DMS 273 (cell line): ENCODE results near the gene ABCA4.

Source experiments
- DNase-seq: peaks from one replicate; lab custom pipeline; 2025; ENCODE audit not compliant: unreplicated experiment; lab: John Stamatoyannopoulos, UW

The ABCA4 gene

GRCh38 chr1:94056171-94056570 is 64.8 kb downstream of the ABCA4 start:
- DNase-seq, result no peak

DNA sequence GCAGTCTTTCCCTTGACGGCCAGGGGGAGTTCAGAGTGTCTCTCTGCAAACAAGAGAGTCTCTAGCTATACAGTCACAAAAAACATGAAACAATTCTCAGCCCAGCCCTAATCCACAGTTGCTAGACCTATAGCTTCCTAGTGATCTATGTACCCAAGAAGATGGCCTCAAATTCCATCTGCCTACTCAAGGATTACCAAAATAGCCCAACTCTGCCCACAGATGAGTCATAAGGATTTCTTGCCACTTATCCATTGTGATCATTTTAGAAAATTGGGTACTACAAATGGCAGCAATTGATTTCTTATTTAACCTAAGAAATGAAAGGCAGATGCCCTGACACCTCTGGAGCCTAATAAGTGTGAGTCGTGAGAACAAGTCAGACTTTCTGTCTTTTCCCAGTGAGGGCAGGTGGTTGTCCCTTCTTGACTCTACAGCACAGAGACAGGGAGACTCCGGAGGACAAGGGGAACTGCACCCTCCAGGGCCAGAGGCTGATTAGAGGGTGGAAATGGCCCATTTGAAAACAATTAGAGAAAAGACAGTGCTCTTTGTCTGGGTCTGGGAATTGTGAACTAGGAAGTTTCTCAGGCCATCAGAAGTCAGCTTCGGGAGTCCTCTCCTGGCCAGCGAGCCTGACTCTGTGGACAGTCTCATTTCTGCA is 65.4 kb downstream of the ABCA4 start:
- DNase-seq, result no peak

- no peak for DNase-seq
These were observed 70.3 kb downstream of the ABCA4 start for GRCh38 chr1:94050675-94051074.

DNA sequence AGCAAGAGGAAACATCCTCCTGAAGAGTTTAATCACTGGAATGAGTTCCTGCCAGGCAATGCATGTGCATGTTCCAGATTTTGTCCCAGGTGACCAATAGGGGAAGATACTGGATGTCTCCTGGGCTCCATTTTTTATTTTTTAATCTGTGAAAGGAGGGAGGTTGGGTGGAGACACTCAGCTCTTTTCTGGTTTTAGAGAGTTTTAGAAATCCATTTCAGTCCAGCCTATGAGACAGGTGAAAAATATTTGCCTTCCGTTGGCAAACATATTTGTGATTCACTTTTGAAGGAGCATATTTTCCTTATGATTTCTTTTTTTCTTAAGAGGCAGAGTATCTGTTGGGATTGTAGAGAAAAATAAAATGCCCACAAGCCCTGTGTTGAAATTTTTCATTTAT is 70.7 kb downstream of the ABCA4 start:
- DNase-seq, result no peak

- no peak for DNase-seq
These were observed 71.2 kb downstream of the ABCA4 start for GRCh38 chr1:94049791-94050190.

GRCh38 chr1:94048413-94049164 is 72.4 kb downstream of the ABCA4 start:
- DNase-seq, result no peak

DNA sequence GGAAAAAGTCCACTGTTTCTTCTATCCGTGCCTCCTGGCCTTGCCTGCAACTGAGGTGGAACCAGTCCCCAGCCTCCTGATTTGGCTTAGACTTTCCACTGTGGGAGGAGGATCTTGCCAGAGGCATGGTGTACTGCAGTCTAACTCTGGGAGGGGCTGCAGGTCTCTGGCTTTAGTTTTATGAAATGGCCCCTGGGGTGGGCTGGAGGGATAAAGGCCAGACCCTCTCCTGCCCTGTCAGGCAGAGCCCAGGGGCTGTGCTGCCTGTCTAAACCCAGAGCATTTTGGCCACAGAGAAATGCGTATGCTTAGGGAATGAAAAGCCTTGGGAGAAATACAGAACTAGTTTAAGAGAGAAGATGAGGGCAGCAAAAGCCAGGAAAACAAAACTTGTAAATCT is 73.0 kb downstream of the ABCA4 start:
- no peak for DNase-seq

GRCh38 chr1:94045465-94046056 is 75.4 kb downstream of the ABCA4 start:
- DNase-seq, result peak; percentile 82

GRCh38 chr1:94044891-94045290 is 76.1 kb downstream of the ABCA4 start:
- DNase-seq, result no peak

DNA sequence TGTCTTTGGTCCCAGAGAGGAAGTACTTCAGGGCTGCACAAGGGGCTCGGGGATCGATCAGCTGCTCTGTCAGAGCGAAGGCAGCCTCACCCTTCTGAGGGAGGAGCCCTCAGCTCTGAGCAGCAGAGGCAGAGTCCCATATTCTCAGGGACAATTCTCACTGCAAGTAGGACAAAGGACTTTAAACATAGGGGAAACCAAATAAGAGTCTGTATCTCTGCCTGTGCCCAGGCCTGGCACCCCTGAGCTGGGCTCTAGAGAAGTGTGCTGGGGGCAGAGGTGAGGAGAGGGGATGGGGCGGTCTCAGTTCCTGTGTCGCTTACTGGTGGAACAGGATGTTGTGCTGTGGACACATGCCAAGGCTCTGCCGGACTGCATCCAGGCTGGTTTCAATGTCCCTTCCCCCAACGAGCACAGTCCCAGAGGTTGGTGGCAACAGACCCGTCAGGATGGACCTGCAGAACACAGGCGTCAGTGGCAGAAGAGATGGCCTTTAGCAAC is 76.6 kb downstream of the ABCA4 start:
- DNase-seq, result no peak

DNA sequence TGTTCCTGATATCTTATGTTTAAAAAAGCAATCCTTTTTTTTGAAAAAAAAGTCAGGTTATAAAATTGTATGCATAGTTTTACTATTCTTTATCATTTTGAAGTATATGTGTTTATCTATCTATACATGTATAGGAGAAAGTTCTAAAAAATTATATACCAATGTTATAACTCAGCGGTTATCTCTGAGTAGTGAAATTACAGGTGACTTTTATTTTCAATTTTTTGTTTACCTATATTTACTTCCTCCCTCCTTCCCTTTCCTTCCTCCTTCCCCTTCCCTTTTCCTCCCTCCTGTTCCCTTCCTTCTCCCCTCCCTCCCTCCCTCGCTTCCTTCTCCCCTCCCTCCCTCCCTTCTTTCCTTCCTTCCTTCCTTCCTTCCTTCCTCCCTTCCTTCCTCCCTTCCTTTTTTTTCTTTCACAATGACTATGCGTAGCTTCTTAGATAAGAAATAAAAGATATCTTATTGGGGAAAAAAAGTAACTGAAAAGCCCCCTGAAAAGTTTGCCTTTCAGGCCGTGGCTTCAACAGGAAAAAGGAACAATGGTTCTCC is 77.1 kb downstream of the ABCA4 start:
- no peak for DNase-seq

DNA sequence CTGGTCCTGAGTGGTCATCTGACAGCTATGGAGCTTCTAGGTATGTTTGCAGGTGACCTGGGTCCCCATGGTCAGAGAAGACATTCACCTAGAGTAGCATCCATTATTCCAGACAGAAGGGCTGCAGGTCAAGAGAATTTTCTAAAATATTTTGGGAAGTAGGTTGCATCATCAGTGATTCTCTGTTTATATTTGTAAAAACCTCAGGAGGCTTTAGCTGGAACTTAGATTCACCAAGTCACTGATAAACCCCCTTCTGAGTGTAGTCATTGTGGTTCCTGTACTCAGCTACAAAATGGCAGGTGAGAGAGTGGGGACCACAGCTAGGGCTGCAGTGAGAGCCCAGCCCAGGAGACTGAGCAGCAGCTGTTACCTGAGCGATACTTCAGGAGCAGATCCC is 78.6 kb downstream of the ABCA4 start:
- no peak for DNase-seq

- DNase-seq, result peak; percentile 58
These were observed 80.9 kb downstream of the ABCA4 start for GRCh38 chr1:94039871-94040569.

DNA sequence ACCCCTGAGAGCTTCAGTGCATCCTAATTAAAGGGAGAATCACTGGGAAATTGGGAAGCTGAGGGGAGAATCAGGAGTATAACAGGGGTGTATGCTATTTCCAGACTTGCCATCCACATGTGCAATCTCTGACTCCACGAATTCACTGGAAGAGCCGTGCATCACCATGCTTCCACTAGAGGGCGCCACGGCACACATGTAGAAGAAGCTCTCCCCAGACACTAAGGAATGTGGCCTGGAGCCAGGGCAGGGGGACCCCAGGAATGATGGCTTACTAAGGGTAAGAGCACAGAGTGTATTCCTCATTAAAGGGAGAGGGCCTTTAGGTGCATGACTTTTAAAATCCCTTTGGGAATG is 81.5 kb downstream of the ABCA4 start:
- DNase-seq, result peak; percentile 84

DNA sequence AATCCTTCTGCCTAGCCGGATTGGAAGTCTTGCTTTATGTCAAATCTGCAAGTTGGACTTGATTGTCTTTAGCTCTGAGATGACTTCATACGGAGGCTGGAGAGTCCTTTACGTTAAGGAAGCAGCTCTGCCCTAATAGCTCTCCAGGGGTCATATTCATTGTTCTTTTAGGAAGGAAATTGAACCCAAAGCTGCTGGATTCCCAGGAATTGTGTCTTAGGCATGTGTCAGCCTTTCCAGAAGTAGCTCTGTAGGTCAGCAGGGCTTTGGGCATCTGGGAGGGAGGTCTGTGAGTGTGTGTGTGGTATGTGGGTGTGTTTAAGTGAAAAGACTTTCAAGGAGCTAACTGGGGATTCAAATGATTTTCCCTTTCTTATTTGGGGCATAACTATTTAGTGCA is 82.4 kb downstream of the ABCA4 start:
- DNase-seq, result no peak

GRCh38 chr1:94037392-94038229 is 83.3 kb downstream of the ABCA4 start:
- no peak for DNase-seq

GRCh38 chr1:94036730-94037129 is 84.2 kb downstream of the ABCA4 start:
- DNase-seq, result no peak

GRCh38 chr1:94033849-94034248 is 87.1 kb downstream of the ABCA4 start:
- DNase-seq, result no peak

- no peak for DNase-seq
These were observed 88.3 kb downstream of the ABCA4 start for GRCh38 chr1:94032637-94033036.

GRCh38 chr1:94031591-94031990 is 89.4 kb downstream of the ABCA4 start:
- DNase-seq, result no peak
